Measurements from ENCODE around the gene CSHL1.
A peak's percentile ranks its signal among the peaks of the same experiment; 100 is the strongest.

DNA sequence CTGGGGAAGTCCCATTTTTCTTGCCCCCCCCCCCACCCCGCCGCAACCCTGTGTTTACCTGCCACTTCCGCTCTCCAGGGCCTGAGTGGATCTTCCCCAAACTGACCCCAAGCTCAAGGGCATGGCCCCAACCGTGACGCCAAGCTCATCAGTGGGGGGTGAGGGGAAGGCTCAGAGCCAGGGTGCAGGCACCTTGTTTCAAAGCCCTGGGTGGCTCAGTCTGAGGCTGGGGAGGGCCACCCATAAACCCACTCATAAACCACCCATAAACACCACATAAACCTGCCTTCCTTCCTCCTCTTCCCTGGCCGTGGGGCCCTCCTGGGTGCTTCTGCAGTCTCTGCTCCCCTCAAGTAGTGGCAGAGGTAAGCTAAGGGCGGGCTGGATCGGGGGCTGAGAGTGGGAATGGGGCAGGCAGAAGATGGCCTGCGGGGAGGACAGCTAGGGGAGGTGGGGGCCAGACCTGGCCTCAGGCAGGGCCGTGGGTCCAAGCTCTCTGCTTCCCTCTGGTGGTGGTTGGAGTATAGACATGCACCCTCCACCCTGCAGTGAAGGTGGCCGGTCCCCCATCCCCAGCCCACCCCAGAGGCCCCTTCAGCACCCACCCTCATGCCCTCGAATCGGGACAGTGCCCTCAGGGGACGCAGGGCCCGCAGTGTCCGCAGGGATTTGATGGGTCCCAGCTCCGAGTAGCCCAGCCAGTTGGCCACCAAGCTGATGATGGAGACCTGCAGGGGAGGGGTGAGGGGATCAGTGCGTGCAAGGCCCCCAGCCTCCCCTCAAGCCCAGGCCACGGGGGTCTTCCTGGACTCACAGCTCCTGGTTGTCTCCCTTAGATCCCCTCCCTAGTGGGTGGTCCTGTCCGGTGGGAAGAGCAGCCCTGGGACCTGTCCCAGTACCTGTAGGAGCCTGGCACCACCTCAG is 35.6 kb upstream of the CSHL1 start:
- TF ChIP-seq POLR2A (IDR thresholded peaks at IDR 0.05; ENCODE audit: low read depth, low read length) (no peak), POLR2AphosphoS5 (IDR thresholded peaks at IDR 0.05; ENCODE audit: low read depth, low read length) (no peak), SPI1 (IDR thresholded peaks at IDR 0.05; ENCODE audit: low read depth, low read length) (peak; percentile 59), TAF1 (IDR thresholded peaks at IDR 0.05; ENCODE audit: low read depth, low read length) (no peak)

Data from GM12891 (cell line).